HG02852 (cell line): ENCODE data around the gene ERP44.
"Not testable (repeated sequence)": the region's sequence is repeated elsewhere in the genome, so short reads cannot be mapped to it uniquely, and the experiment has no call there.

Experiments
- ATAC-seq: cut with Tn5 transposase; IDR thresholded peaks from one replicate; pipeline ENCODE4 v1.9.1; 2021; ENCODE audit warnings: mild to moderate bottlenecking, moderate library complexity; ENCODE audit not compliant: unreplicated experiment

Gene ERP44

DNA sequence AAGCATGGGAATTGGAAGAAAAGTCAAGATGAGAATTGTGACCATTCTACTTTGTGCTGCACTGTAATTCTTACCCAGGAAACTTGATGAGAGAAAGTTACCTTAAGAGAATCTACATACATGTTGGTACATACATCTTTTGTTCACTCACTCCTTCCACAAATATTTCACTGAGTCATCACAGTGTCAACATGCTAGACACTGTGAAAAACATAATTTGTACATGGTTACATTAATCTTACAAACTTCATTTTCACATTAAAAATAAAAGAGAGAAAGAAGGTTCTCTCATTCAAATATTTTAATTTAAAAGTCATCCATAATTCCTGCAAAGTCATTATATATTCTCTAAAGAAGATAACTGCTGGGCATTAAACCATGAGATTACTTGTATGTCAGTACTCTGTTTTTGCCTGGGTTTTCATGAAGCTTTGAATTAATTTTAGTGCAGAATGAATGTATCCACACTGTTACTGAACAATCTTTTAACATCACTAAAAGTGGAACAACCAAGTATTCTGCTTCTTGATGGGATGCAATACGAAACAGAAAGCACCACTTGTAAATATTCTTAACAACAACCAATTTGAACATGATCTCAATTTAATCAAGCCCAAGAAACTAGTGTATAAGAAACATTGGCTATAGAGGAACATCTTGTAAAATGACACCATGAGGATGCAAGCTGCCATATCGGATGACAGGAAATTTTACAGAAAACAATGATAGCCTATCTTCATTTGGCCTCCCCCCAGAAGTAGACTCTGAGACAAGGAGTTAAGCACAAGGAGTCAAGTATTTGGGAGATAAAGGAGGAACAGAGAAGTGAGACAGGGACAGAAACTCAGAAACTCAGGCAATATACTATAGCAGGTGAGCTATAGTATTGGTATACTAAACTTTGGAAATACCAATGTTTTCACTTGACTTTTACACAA, 28.4 kb downstream of the ERP44 start:
- ATAC-seq = no peak

DNA sequence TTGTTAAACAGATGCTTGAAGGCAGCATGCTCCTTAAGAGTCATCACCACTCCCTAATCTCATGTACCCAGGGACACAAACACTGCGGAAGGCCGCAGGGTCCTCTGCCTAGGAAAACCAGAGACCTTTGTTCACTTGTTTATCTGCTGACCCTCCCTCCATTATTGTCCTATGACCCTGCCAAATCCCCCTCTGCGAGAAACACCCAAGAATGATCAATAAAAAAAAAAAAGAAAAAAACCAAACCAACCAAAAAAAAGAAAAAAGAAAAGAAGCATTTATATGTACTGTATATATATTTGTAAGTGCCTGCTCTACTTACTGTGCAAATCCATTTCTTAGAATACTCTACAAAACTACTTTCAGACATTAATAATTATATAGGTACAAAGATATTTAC, 29.7 kb downstream of the ERP44 start:
- not testable (repeated sequence) for ATAC-seq

GRCh38 chr9:100067990-100068389, 30.8 kb downstream of the ERP44 start:
- ATAC-seq = not testable (repeated sequence)

DNA sequence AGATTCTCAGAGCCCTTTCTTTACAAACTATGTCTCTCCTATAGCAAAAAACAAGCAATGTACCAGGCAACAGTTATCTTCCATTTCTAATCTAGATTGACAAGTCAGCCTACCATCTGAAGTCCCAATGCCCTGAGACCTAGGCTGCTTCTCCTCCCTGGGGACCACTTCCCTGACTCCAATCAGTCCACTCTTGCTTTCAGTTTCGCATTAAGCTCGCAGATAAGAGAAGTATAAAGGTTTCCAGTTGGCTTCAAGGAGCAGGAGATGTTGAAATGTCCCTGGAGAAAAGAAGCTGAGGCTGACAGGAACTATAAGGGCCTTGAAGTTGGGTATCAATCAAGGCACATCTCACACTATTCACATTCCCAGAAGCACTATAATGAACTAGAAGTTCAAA, 32.3 kb downstream of the ERP44 start:
- ATAC-seq = peak; percentile 68

DNA sequence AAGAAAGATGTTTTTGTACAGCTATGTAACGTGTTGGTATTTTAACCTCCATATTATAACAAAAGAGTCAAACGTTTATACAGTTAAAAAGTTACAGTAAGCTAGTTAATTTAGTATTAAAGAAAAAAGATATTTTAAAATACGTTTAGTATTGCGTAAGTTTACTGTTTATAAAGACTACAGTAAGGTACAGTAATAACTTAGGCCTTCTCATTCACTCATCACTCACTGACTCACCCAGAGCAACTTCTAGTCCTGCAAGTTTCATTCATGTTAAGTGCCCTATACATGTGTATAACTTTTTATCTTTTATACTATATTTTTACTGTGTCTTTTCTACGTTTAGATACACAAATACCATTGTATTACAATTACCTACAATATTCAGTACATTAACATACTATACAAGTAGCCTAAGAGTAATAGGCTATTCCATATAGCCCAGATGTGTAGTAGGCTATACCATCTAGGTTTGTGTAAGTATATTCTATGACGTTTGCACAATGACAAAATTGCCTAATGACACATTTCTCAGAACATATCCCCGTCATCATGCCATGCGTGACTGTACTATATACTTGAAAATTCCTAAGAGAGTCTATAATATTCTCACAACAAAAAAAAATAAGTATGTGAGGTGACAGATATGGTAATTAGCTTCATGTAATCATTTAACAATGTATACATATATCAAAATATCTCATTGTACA, 33.8 kb downstream of the ERP44 start:
- no peak for ATAC-seq

DNA sequence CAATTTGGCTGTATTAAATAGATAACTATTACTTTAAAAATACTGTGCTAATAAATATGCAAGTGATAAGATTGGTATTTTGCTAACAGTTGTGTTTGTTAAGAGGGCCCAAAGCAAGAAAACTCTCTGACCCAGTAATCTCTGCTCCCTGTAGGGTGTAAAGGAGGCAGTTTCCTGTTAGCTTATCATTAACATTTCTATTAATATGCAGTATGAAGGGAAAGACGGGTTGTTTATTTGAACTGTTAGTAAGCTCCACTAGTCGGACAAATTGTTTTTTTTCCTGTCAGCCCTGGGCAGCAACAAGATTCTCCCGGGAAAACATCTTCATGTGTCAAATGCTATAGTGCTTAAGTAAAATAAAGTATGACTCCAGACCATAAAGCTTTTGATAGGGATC, 35.6 kb downstream of the ERP44 start:
- ATAC-seq = no peak

DNA sequence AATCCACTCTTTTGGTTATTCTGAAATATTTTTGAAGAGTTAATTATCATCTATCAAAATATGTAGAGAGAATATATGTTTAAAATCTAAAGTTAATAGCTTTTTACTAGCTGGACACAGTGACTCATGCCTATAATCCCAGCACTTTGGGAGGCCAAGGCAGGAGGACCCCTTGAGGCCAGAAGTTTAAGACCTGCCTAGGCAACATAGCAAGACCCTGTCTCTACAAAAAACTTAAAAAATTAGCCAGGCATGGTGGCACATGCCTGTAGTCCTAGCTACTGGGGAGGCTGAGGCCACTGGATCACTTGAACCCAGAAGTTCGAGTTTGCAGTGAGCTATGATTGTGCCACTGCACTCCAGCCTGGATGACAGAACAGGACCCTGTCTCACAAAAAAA, 36.1 kb downstream of the ERP44 start:
- not testable (repeated sequence) for ATAC-seq

DNA sequence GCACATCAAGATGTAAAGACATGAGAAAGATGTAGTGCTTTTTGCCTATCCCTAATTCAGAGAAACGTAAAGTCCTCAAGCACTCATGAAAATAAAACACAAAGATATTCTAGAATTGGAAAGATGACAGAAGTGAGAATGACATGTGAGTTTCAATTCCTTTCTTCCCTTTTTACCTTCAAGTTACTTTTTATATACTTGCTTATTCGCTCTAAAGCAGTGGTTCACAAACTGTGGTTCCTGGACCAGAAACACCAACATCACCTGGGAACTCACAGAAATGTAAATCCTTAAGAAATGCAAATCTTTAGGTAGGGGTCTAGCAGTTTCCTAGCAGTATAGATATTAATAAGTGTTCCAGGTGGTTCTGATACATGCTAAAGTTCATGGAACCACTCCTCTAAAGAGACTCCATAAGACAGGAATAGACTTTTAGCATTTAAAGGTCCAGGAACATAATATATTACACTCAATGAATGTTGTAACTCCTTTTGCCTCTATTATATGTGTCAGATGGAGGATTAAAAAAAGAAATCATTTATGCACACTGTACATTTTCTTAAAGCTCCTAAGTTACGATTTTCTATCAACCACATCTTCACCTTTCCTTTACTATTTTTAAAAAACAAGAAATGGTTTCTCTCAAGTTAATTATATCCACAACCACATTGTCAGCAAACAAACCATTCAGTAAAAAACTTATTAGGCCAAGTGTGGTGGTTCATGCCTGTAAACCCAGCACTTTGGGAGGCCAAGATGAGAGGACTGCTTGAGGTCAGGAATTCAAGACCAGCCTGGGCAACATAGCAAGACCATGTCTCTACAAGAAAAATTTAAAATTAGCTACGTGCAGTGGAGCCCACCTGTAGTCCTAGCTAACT, 39.9 kb downstream of the ERP44 start:
- ATAC-seq = peak; percentile 86

- no peak for ATAC-seq
Measured at GRCh38 chr9:100057624-100058023, 41.2 kb downstream of the ERP44 start.

DNA sequence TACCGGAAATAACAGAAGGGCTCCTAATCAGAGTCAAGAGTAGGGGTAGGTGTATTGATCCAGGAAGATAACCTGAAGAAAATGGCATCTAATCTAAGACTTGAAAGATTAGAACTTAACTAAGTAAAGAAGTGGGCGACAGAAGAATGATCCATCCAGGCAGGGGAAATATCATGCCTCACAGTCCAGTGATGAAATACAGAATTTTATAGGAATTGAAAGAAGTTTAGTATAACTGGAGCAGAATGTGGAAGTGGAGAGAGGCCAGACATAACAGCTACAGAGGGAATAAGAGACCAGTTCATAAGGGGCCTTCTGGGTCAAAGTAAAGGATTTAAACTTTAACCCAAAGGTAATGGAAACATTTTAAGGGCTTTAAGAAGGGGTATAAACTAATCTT, 42.2 kb downstream of the ERP44 start:
- no peak for ATAC-seq

DNA sequence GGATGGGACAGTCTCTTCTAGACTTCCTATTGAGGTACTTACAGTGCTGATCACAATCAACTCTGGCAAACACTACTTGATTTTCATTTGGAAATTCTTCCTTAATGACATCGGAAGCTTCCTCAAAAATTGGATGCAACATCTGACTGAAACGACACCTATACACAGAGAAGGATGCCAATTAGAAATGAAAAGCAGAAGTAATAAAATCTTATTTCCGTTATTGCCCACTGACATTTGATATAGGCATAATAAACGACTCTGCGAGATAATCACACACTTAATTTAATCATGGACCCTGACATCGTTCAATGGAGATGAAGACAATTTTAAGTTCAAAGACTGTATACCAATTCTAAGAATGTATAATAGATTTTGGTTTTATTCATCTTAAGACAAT, 46.4 kb downstream of the ERP44 start:
- ATAC-seq = no peak

GRCh38 chr9:100049551-100049950, 49.2 kb downstream of the ERP44 start:
- no peak for ATAC-seq

- no peak for ATAC-seq
Measured at GRCh38 chr9:100038472-100038871, 60.3 kb downstream of the ERP44 start.

DNA sequence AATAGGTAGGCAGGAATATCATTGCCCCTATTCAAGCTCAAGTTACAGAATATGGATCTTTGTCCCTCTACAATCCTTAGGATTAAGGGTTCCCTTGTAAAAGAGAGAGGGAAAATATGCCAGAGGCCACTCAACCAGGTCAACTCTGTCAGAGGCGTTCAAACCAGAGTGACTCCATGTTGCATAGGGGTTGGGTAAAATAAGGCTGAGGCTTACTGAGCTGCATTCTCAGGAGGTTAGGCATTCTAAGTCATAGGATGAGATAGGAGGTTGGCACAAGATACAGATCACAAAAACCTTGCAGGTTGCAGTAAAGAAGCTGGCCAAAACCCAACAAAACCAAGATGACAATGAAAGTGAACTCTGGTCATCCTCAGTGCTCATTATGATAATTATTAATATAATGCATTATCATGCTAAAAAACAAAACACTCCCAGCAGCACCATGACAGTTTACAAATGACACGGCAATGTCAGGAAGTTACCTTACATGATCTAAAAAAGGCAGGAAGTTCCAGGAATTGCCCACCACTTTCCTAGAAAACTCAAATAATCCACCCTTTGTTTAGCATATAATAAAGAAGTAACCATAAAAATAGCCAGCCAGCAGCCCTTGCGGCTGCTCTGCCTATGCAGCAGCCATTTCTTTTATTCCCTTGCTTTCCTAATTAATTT, 64.8 kb downstream of the ERP44 start:
- ATAC-seq = no peak

DNA sequence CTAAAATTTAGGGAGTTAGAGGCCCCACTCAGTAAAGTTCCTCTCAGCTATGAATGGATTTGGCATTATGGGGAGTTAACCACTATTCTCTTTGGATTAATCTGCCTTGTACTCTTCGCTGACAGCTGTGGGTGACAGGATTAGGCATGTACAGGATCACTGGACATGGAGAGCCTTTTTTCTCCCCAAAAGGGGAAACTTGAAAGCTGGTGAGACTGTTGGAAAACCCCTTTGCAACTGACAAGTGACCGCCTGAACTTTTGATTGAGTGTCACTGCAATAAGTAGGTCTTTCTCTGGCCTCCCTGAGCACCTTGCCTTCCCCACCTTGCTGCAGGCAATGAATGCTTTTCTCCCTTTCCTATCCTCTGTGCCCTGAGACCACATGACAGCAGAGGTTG, 68.3 kb downstream of the ERP44 start:
- peak; percentile 46 for ATAC-seq

- no peak for ATAC-seq
Measured at GRCh38 chr9:100029251-100029650, 69.5 kb downstream of the ERP44 start.

DNA sequence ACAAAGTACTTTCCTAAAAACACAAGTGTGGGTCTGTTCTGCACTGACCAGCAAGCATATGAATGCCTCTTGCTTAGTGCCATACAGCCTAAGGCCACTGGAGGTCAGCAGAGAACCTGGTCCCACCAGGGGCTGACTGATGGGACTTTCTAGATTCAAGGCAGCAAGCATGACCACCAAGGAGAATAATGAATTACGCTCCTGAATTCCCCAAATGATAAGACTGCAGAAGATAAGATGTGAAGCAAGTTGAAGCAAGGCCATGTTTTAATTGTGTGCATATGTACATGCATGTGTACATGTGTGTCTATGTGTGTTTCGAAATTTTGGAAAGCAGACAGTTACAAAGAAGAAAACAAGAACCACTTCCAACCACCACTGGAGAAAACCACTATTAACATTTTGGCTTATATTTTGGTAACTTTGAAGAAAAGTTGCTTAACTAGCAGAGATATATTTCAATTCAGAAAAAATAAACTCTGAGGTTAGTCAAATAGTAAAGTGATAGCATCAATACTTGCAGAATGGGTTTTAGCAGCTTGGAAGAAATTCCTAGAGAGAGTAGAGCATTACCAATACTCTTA, 70.5 kb downstream of the ERP44 start:
- peak; percentile 87 for ATAC-seq

DNA sequence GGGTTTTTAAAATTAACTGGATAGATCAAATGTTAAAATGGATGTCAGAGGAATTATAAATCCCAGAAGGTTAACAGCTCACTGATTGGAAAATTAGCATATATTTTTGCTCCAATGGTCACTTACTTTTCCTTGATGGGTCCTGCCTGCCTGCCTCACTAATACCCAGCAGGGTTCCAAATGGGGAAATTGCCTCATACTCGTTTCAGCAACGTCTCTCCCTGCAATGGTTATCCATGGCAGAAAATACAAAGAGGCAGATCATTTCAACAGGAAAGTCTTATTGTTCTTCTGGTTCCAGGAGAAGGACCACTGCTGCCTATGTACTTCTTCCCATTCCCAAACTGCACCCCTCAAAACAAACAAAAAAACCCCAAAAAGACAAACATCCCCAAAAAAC, 71.3 kb downstream of the ERP44 start:
- ATAC-seq = no peak

GRCh38 chr9:100021931-100022330, 76.9 kb downstream of the ERP44 start:
- ATAC-seq = no peak

DNA sequence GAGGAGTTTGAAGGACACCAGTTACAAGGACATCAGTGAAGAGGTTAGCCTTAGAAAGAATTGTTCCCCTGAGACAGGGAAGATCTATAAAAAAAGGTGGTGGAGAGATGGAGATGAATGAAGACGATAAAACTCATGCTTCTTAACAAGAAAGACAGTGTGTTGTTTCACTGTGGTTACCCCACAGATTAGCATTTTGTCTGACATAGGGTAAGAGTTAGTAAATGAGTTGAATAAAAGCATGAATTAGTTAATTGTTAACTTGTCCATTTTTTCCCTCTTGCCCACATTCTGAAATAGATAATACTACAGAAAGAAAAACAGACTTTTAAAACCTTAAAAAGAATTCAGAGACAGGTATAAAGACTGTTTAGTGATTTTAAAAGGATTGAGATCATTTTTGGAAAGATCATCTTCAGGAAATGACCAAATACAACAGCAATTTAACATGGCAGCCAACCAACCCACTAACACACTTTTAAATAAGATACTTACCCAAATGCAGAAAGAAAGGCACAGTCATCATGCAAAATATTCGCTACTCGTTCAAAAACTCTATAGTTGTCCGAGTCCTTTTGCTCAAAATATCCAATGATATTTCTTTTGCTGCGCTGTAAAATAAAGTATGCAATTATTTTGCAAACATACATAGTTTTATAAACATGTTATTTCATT, 78.5 kb downstream of the ERP44 start:
- ATAC-seq = no peak
